G401.6 (cell line): Measurements from ENCODE around the gene PI4KA.
A peak's percentile ranks its signal among the peaks of the same experiment; 100 is the strongest.

Experiments used
- FAIRE-seq: peaks from 2 replicates; lab custom pipeline; 2012; peaks lifted over from hg19 to GRCh38; lab: Jason Lieb, UNC

Gene PI4KA

DNA sequence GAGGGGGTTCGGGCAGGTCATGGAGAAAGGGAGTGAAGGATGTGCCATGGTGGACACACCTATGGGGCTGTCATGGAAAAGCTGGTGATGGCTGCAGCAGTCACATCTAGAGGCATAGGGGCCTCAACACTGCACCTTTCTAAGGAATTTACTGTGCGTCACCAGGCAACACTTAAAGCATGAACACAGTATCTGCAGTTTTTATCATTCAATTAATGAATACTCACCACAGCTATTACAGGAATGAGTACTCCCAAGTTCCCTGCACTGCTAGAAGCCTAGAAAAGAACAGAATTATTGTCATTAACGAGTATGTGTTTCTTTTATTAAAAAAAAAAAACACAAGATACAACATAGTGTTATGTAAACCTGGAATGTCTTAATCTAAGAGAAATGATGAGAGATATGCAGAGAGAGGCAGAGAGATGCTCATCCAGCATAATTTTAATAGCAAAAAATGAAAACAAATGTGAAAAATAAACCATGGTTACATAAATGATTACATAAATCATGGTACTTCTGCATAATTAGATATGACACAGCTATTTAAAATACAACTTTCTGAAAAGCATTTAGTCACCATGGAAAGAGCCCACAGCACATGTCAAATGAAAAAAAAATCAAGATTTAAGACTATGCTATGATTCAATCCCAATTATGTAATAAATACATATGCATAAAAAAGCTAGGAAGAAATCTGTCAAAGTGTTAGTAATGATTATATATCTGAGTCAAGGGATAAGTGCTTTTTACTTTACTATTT, 65.5 kb downstream of the PI4KA start:
- no peak for FAIRE-seq

- FAIRE-seq, result no peak
These were observed 66.2 kb downstream of the PI4KA start for GRCh38 chr22:20792221-20792965.

- FAIRE-seq, result no peak
These were observed 69.8 kb downstream of the PI4KA start for GRCh38 chr22:20788627-20789344.

GRCh38 chr22:20787746-20788626, 70.6 kb downstream of the PI4KA start:
- FAIRE-seq, result no peak

DNA sequence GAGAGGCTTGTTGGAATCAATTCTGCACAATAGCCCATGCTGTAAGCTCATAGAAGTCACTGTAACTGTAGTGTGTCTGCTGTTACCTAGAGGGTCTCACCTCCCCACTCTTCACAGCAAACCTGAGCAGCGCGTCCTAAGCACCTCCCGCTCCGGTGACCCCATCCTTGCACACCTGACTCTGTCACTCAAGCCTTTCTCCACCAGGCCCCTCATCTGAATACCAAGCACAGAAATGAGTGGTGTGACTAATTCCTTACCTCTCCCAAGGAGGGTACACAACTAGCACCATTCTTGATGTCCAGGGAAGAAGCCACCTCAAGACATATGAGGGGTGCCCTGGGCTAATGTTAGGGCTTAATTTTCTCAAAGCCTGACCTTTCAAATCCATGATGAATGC, 71.4 kb downstream of the PI4KA start:
- no peak for FAIRE-seq

DNA sequence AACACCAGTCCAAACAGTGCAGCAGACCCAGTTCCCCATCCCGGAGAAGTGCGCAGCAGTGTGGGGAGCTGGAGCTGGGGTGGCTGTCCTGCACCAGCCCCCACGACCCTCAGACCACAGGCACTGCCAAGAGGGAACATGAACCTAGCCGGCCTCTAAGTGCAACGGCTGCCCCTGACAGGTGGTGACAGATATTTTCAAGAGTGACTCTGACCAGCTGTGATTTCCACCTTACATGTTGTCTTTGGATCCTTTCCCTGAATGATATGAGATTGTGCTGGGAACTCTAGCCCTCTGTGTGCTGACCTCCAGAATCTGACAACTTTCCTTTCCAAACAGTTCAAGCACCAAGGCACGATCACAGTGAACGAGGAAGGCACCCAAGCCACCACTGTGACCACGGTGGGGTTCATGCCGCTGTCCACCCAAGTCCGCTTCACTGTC, 72.1 kb downstream of the PI4KA start:
- no peak for FAIRE-seq

DNA sequence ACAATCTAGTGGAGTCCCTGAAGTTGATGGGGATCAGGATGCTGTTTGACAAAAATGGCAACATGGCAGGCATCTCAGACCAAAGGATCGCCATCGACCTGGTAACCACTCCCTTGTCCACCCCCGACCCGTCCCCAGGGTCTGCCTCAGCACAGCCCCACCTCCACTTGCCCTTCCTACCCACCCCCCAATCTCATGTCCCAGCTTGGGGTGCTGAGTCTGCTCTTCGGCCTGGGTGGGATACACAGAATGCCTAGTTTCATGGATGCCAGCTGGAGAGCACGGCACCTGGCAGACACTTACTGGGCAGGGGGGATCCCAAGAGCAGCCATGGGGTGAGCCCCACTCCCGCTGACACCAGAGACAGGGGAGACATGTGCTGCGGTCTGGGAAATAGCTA, 72.6 kb downstream of the PI4KA start:
- no peak for FAIRE-seq

GRCh38 chr22:20785415-20785814, 73.2 kb downstream of the PI4KA start:
- FAIRE-seq, result no peak

DNA sequence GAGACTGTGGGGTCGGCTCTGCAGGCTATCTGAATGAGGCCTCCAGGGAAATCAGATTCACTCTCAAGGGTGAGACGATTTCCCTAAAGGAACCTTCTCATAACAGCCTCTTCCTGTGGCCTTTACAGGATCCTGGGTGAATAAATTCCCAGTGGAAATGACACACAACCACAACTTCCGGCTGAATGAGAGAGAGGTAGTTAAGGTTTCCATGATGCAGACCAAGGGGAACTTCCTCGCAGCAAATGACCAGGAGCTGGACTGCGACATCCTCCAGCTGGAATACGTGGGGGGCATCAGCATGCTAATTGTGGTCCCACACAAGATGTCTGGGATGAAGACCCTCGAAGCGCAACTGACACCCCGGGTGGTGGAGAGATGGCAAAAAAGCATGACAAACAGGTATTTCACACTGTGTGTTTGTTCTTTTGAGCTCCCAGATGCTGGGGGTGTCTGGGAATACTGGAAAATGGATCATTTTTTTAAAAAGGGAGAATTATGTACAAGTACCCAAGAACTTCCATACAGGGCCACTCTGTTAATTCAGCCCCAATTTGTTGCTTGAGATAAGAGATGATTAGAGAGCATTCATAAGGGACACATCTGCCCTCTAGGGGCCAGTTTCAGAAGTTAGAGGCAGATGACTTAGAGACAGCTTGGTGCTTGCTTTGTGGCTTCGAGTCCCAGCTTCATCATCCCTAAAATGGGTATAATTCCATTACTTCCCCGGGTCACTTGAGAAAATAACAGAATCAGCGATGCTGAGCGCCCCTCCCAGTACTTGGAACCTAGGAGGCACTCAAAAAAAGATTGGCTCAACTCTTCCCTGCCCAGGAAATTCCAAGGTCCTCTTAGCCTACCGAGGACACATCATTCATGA, 74.5 kb downstream of the PI4KA start:
- FAIRE-seq, result peak; percentile 17

DNA sequence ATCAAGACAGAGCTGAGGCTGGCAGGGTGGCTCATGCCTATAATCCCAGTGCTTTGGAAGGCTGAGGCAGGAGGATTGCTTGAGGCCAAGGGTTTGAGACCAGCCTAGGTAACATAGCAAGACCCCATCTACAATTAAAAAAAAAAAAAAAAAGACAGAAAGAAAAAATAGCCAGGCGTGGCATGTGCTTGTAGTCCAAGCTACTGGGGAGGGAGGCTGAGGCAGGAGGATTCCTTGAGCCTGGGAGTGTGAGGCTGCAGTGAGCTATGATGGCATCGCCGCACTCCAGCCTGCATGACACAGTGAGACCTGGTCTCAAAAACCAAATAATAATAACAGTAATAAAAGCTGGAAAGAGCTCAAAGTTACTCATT, 75.3 kb downstream of the PI4KA start:
- no peak for FAIRE-seq

- no peak for FAIRE-seq
These were observed 75.9 kb downstream of the PI4KA start for GRCh38 chr22:20782596-20783299.

DNA sequence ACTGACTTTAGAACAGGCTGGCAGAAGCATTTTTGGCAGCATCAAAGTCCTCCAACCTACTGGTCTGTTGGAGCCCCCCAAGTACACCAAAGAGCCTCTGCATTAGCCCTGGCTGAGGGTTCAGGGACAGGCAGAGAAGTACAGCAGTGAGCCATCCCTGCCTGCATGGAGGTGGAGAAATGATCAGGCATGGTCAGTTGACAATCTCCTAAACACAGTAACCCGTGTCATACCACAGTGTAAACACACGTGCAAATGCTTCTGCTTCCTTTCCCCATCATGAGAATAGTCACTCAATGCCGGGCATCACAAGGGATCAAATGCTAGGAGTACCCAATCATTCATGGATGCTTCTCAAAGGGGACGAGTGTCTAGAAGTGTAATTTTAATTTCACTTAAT, 76.5 kb downstream of the PI4KA start:
- no peak for FAIRE-seq

GRCh38 chr22:20781272-20781990, 77.2 kb downstream of the PI4KA start:
- FAIRE-seq, result no peak

DNA sequence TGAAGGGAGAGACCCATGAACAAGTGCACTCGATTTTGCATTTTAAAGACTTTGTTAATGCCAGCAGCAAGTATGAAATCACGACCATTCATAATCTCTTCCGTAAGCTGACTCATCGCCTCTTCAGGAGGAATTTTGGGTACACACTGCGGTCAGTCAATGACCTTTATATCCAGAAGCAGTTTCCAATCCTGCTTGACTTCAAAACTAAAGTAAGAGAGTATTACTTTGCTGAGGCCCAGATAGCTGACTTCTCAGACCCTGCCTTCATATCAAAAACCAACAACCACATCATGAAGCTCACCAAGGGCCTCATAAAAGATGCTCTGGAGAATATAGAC, 78.8 kb downstream of the PI4KA start:
- FAIRE-seq, result no peak

- no peak for FAIRE-seq
These were observed 79.4 kb downstream of the PI4KA start for GRCh38 chr22:20779014-20779817.

- no peak for FAIRE-seq
These were observed 81.0 kb downstream of the PI4KA start for GRCh38 chr22:20777420-20778177.

GRCh38 chr22:20776624-20777405, 81.8 kb downstream of the PI4KA start:
- no peak for FAIRE-seq
